DND-41 (cell line): ENCODE data around the gene IFNAR1.

ENCODE experiments used
- ATAC-seq: fragments of 200-7000 bp; cut with Tn5 transposase; 3 replicates; pipeline ENCODE4 v1.9.1; 2021; ENCODE audit warnings: low read depth; ENCODE audit not compliant: insufficient read depth
- DNase-seq: peaks from one replicate; pipeline ENCODE4 v3.0.0-alpha.2; 2020
- H2AFZ ChIP-seq: 2 replicates; pipeline ENCODE4 v1.6.0; 2012; ENCODE audit warnings: low read depth, low read length
- H3K27ac ChIP-seq: 2 replicates; pipeline ENCODE4 v1.5.1; 2012; ENCODE audit warnings: low read length, inconsistent platforms
- H3K27me3 ChIP-seq: fragments of 200-600 bp; sonication (generic); 2 replicates; pipeline ENCODE4 v1.6.0; 2012; ENCODE audit warnings: low read length, mild to moderate bottlenecking, inconsistent platforms; ENCODE audit not compliant: insufficient read depth, poor library complexity
- H3K36me3 ChIP-seq: 2 replicates; pipeline ENCODE4 v1.5.1; 2012; ENCODE audit warnings: low read length, inconsistent platforms; ENCODE audit not compliant: insufficient read depth
- H3K4me1 ChIP-seq: 2 replicates; pipeline ENCODE4 v1.5.1; 2012; ENCODE audit warnings: mild to moderate bottlenecking, low read length; ENCODE audit not compliant: insufficient read depth
- H3K4me2 ChIP-seq: 2 replicates; pipeline ENCODE4 v1.6.0; 2012; ENCODE audit warnings: mild to moderate bottlenecking, moderate library complexity, low read length, inconsistent platforms; ENCODE audit not compliant: insufficient read depth
- H3K4me3 ChIP-seq, 2 experiments: fragments of 200-600 bp in 1 of 2; shearing (Covaris generic) in 1 of 2; 2 replicates each; pipeline ENCODE4 v1.5.1; 2012 to 2016; ENCODE audit warnings: inconsistent platforms in 2 of 2, low read length in 2 of 2, mild to moderate bottlenecking in 2 of 2, low read depth in 1 of 2, moderate library complexity in 1 of 2
- H3K79me2 ChIP-seq: 2 replicates; pipeline ENCODE4 v1.6.0; 2012; ENCODE audit warnings: low read length, inconsistent platforms; ENCODE audit not compliant: insufficient read depth
- H3K9ac ChIP-seq: 2 replicates; pipeline ENCODE4 v1.6.0; 2012; ENCODE audit warnings: low read depth, mild to moderate bottlenecking, inconsistent platforms, low read length, moderate library complexity
- H3K9me3 ChIP-seq: 2 replicates; pipeline ENCODE4 v1.5.1; 2012; ENCODE audit warnings: low read length, moderate library complexity, mild to moderate bottlenecking, inconsistent platforms; ENCODE audit not compliant: insufficient read depth, severe bottlenecking
- H4K20me1 ChIP-seq: 2 replicates; pipeline ENCODE4 v1.6.0; 2012; ENCODE audit warnings: low read length; ENCODE audit not compliant: insufficient read depth
- CTCF ChIP-seq: IDR thresholded peaks from 2 replicates; pipeline ENCODE4 v1.5.1; 2012; ENCODE audit warnings: borderline replicate concordance, low read length, moderate library complexity, mild to moderate bottlenecking; ENCODE audit not compliant: poor library complexity, severe bottlenecking; ENCODE audit errors: extremely low read depth
- EZH2 ChIP-seq: IDR thresholded peaks from 3 replicates; pipeline ENCODE4 v1.6.1; 2012; ENCODE audit warnings: borderline replicate concordance, low read depth, mild to moderate bottlenecking, moderate library complexity, low read length, inconsistent platforms; ENCODE audit not compliant: severe bottlenecking

The IFNAR1 gene

GRCh38 chr21:33330726-33331125, 6.0 kb downstream of the IFNAR1 start:
- H3K4me1 ChIP-seq, result peaks cover 28% of the 10 kb centered on the region
- ATAC-seq (peak; percentile 44; the same call in 1 of the 3 replicates), DNase-seq (no peak)
- no peak overlapping the region for H3K4me2 ChIP-seq
- peaks cover 96% of the 10 kb centered on the region for H3K79me2 ChIP-seq
- H4K20me1 ChIP-seq, result peaks cover 10% of the 10 kb centered on the region
- no peak overlapping the region for H3K4me3 ChIP-seq
- peaks cover 23% of the 10 kb centered on the region for H3K9me3 ChIP-seq
- TF ChIP-seq CTCF (no peak), EZH2 (no peak)
- peak overlapping the region; percentile 1; the same call in 1 of the 2 replicates for H3K27ac ChIP-seq
- H3K36me3 ChIP-seq, result peaks cover 53% of the 10 kb centered on the region
- no peak overlapping the region for H2AFZ ChIP-seq
- H3K27me3 ChIP-seq, result no peaks in the 10 kb centered on the region
- no peak overlapping the region for H3K9ac ChIP-seq

DNA sequence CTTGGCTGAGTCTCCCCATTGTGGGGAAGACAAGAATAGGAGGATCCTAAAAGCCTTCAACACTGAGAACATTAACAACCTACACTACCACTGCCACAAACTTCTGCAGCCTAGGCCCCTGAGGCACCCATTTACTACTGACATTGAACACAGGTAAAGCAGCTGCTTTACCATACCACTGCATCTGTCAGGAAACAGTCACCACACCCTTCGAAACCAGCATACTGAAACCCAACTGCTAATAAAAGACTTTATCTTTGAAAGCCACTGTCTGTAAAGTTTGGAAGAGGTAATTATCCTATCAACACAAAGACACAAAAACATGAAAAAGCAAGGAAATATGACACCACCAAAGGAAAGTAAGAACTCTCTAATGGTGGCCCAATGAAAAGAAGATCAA, 7.4 kb downstream of the IFNAR1 start:
- H4K20me1 ChIP-seq, result peaks cover 10% of the 10 kb centered on the region
- H3K27ac ChIP-seq, result no peak overlapping the region
- no peak overlapping the region for H3K4me3 ChIP-seq
- TF ChIP-seq EZH2 (no peak), CTCF (no peak)
- no peak overlapping the region for H3K9ac ChIP-seq
- H2AFZ ChIP-seq, result no peak overlapping the region
- H3K4me2 ChIP-seq, result no peak overlapping the region
- H3K36me3 ChIP-seq, result peaks cover 54% of the 10 kb centered on the region
- H3K9me3 ChIP-seq, result peaks cover 23% of the 10 kb centered on the region
- no peaks in the 10 kb centered on the region for H3K27me3 ChIP-seq
- DNase-seq (no peak), ATAC-seq (no peak)
- peaks cover 14% of the 10 kb centered on the region for H3K4me1 ChIP-seq
- H3K79me2 ChIP-seq, result peaks cover 89% of the 10 kb centered on the region

DNA sequence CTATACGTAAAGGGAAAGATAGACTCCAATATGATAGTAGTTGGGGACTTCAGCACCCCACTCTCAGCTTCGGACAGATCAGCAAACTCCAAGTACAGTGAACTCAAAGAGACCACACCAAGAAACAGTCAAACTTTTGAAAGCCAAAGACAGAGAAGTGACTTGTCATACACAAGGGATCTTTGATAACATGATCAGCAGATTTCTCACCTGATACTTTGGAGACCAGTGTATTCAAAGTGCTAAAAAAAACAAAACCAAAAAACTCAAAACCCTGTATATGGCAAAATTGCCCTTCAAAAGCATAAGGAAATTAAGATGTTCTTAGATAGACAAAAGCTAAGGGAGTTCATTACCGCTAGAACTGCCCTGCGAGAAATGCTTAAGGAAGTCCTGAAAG, 9.4 kb downstream of the IFNAR1 start:
- H4K20me1 ChIP-seq, result peaks cover 10% of the 10 kb centered on the region
- peaks cover 23% of the 10 kb centered on the region for H3K9me3 ChIP-seq
- H3K4me1 ChIP-seq, result 0 out of 2 replicates have a peak, but pooled peaks cover 3% of the 10 kb centered on the region
- DNase-seq (no peak), ATAC-seq (no peak)
- H3K4me3 ChIP-seq, result no peak overlapping the region
- no peaks in the 10 kb centered on the region for H3K27me3 ChIP-seq
- H3K4me2 ChIP-seq, result no peak overlapping the region
- H2AFZ ChIP-seq, result no peak overlapping the region
- H3K79me2 ChIP-seq, result peaks cover 83% of the 10 kb centered on the region
- no peak overlapping the region for H3K27ac ChIP-seq
- TF ChIP-seq CTCF, result no peak
- no peak for TF ChIP-seq EZH2
- H3K9ac ChIP-seq, result no peak overlapping the region
- peaks cover 60% of the 10 kb centered on the region for H3K36me3 ChIP-seq

GRCh38 chr21:33334824-33335223, 10.1 kb downstream of the IFNAR1 start:
- ATAC-seq (peak; percentile 44; the same call in 1 of the 3 replicates), DNase-seq (no peak)
- Histone ChIP-seq H3K4me1 (0 out of 2 replicates have a peak, but pooled peaks cover 3% of the 10 kb centered on the region), H3K36me3 (peaks cover 63% of the 10 kb centered on the region), H2AFZ (no peak overlapping the region), H3K9ac (no peak overlapping the region), H3K79me2 (peaks cover 83% of the 10 kb centered on the region), H3K27me3 (no peaks in the 10 kb centered on the region), H3K4me3 (no peak overlapping the region), H4K20me1 (peaks cover 10% of the 10 kb centered on the region), H3K27ac (no peak overlapping the region), H3K9me3 (peaks cover 23% of the 10 kb centered on the region), H3K4me2 (no peak overlapping the region)
- TF ChIP-seq CTCF, result no peak
- no peak for TF ChIP-seq EZH2
